SK-N-MC (cell line): ENCODE measurements around the gene CDK5RAP1.

Experiments
- EZH2 ChIP-seq: fragments of 200-600 bp; sonication (generic); IDR thresholded peaks from one replicate; pipeline ENCODE4 v1.6.1; 2017; ENCODE audit warnings: antibody characterized with exemption
- FOXP2 ChIP-seq: optimal IDR thresholded peaks from 2 replicates; pipeline ENCODE3; 2011; ENCODE audit warnings: mild to moderate bottlenecking, moderate library complexity; ENCODE audit not compliant: insufficient read depth; ENCODE audit errors: extremely low read length, control extremely low read depth
- POLR2AphosphoS5 ChIP-seq: IDR thresholded peaks from 2 replicates; pipeline ENCODE4 v1.6.1; 2012; ENCODE audit warnings: mild to moderate bottlenecking, low read depth, low read length, borderline replicate concordance

DNA sequence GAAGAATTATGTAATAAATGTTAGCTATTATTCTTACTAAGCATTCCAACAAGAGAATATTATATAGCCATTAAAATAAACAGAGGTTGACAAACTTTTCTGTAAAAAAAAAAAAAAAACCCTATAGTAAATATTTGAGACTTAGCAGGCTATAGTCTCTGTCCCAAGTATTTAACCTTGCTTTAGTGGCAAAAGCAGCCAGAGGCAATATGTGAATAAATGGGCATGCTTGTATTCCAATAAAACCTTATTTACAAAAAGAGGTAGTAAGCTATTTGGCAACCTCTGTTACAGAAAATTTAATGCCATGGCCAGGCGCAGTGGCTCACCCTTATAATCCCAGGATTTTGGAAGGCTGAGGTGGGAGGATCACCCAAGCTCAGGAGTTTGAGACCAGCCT is 14.6 kb downstream of the CDK5RAP1 start:
- no peak for TF ChIP-seq POLR2AphosphoS5
- no peak for TF ChIP-seq EZH2
- TF ChIP-seq FOXP2 = no peak
